ENCODE data around the gene ZMYND10.

ZMYND10 gene

DNA sequence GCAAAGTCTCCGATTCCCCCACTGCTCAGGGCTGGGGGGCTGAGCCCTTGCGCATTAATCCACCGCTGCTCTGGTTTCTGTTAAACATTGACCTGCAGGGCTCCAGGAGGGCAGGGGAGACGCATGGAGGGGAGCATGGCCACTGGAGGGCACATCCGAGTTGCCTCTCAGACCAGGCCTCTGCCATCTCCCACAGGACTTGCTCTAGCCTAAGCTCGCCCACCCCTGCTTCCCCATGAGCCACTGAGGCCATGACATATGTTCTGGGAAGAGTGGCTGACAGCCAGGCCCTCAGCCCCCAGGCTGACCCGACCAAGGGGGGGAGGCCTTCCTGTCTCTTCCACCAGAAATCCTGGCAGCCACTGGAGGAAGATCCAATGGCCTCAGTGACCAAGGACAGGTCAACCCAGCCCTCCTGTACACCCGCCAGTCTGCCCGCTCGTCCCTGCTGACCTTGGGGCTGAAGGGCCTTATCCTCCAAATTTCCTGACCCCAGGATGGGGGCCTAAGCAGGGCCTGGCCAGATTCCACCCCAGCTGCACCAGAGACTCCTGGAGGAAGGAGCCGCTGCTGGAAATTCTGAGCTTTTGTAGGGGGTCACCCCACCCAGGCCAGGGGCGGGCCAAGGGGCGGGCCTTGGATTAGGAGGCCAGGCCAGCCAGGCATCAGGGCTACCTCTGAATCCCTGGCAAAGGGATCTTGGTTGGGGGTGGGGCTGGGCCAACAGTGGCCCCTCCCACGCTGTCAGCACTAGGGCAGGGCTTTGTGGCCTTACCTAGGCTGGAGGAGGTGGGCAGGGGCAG lies 42.3 kb downstream of the ZMYND10 start, which contains the start of gene HYAL1:
HYAL1 (minus strand) TSS at position 562 of the 803 bp plus-strand sequence. CDS start 618 bp downstream, outside the sequence.
- DNase-seq (ENCODE audit: low spot score): peak; percentile 66

- no peak for DNase-seq (ENCODE audit: low spot score)
Measured at GRCh38 chr3:50302095-50303012, 43.2 kb downstream of the ZMYND10 start.

DNA sequence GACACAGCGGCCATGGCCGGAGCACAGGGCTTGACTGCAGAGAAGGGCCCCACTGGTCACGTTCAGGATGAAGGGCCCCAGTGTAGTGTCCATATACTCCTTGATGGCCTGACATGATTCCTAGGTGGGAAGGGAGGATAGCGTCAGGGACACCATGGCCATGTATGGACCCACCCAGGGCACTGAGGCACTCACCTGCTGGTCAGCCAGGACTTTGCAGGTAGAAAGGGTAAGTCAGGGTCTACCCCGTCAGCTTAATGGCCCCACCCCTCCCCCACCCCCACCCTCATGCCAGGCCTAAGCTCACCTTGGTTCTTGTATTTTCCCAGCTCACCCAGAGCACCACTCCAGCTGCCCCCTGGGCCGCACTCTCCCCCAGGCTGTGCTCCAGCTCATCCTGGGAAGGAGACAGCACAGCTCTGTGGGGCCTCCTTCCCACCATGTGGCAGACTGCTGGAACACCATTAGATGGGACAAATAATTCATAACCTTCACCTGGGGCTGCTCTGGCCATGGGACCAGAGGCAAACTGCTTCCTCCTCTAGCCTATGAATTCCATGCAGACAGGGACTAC lies 44.8 kb downstream of the ZMYND10 start:
- DNase-seq (ENCODE audit: low spot score): no peak

GRCh38 chr3:50299929-50300680 lies 45.4 kb downstream of the ZMYND10 start:
- peak; percentile 69 for DNase-seq (ENCODE audit: low spot score)

- no peak for DNase-seq (ENCODE audit: low spot score)
Measured at GRCh38 chr3:50299638-50299928, 45.9 kb downstream of the ZMYND10 start.

DNA sequence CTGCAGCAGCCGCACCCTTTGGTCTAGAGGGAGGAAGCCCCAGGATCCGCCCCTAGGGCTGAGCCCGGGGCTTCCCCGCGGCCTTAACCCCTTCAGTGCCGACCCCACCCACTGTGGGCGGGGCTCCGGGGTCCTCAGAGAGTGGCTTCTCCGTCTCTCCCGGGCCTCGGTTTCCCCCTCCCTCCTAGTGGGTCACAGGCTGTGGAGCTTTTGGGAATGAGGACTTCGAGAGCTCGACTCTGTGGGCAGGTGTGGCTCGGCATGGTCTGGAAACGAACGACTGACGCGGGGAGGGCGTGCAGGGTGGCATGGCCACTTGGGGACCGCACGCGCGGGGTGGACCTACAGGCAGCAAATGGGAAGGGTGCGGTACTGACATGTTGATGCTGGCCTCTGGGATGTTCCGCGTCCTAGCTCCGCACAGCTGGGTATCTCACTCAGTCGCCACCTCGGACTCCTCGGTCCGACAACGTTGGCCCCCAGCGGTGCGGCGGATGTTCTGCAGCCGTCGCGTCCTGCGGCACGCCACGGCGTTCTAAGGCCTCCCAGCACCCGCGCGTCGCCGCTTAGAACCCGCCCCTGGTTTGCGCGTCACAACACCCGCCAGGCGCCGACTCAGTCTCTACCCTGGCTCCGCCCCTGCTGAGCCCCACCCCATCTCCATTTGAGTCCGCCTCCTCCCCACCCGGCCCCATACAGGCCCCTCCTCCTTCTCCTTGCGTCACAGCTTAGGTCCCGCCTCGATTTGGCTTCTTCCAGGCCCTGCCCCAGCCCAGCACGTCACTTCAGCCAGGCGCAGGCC lies 46.5 kb downstream of the ZMYND10 start, which contains the start of the genes HYAL3 and NAA80:
HYAL3 (minus strand) TSS at position 570 of the 802 bp plus-strand sequence. CDS start 3,803 bp downstream, outside the sequence.
NAA80 (minus strand) TSS at position 570 of the 802 bp plus-strand sequence. CDS start 1,942 bp downstream, outside the sequence.
- DNase-seq (ENCODE audit: low spot score): peak; percentile 100

GRCh38 chr3:50297896-50298725 lies 47.4 kb downstream of the ZMYND10 start:
- peak; percentile 46 for DNase-seq (ENCODE audit: low spot score)

DNA sequence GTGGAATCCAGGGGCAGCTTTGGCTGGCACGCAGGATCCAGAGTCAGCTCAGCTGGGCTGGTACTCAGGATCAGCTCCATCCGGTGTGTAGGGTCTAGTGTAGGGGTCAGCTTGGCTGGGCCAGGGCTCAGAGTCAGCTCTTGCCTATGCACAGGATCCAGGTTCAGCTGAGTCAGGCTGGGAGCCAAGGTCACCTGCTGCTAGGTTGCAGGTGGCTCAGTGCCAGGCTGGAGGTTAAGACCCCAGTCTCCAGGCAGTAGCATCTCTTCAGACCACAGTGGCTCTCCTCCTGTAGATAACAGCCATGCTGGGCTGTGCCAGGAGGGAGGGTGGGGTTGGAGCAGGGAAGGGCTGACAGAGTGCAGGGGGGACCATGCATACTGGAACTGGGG lies 48.2 kb downstream of the ZMYND10 start:
- no peak for DNase-seq (ENCODE audit: low spot score)

DNA sequence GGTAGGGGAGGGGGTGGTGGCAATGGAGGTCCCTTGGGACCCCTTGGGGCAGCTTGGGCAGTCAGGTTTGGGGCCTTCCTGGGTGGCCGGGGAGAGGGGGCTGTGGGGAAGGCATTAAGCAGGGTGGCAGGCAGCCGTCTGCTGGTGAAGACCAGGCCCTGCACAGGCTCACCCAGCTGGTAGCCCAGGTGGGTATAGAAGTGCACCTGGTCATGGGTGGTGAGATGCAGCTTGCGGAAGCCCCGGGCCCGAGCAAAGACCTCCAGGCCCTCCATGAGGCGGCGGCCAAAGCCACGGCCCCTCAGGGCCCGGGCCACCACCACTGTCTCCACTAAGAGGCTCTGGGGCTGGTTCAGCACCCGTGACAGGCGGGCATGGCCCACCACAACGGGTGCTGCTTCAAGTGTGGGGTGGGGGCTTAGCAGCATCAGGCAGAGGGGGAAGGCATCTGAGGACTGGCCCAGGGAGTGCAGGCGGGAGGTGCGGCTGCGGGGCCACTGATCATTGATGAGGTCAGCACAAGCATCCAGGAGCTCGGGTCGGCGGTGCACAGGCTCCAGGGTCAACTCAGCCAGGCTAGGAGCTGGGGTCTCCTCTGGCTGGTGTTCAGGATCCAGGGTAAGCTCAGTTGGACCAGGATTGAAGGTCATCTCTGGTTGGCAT lies 48.7 kb downstream of the ZMYND10 start:
- DNase-seq (ENCODE audit: low spot score): no peak

- DNase-seq (ENCODE audit: low spot score): no peak
Measured at GRCh38 chr3:50295553-50296431, 49.7 kb downstream of the ZMYND10 start.

- DNase-seq (ENCODE audit: low spot score): no peak
Measured at GRCh38 chr3:50294492-50295403, 50.8 kb downstream of the ZMYND10 start.

DNA sequence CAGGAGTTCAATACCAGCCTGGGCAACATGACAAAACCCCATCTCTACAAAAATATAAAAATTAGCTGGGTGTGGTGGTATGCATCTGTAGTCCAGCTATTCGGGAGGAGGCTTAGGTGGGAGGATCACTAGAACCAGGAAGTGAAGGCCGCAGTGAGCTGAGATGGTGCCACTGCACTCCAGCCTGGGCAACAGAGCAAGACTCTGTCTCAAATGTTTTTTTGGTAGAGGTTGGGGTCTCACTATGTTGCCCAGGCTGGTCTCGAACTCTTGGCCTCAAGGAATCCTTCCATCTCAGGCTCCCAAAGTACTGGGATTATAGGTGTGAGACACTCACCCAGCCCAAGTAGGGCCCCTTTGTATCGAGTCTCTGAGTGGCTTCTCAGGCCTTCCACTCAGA lies 51.4 kb downstream of the ZMYND10 start:
- no peak for DNase-seq (ENCODE audit: low spot score)

GRCh38 chr3:50293079-50293801 lies 52.3 kb downstream of the ZMYND10 start:
- DNase-seq (ENCODE audit: low spot score): no peak

DNA sequence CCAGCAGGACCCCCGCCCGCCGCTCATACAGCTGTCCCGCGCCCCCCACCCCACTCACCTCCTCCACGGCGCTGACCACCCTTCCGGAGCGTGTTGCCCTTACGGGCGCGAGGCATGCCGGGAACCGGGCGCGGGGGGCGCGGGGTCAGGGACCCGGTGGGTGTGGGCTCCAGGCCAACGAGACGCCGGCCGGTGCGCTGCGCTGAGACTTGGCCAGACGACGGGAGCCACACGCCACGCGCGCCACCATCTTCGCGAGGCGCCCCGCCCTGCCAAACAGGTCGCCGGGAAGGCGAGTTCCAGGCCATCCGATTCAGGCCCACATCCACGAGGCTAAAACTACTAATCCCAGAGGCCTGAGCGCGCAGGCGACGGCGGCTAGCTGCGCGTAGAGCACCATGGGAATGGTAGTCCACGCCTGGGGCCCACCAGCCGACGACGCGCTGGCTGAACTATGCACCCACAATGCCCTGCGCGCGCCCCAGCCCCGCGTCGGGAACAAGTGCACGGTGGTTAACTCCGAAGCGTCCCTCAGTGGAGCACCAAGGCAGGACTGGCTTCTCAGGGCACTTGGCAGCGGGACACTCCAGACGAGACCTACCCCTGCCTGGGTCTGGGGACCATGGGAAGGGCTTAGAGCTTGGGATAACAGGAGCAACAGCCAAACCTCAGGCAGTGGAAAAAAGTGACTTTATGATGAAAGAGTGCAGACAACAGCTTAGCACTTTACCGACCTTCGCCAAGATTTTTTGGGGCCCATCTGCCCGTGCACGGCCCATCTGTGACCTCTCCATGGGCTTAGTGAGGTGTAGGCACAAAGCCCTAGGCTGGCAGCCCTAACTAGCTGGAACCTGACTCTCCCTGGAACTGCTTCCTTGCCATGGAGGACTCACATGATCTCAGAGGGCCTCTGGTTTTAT lies 53.1 kb downstream of the ZMYND10 start, which contains the start of gene IFRD2:
IFRD2 (minus strand) TSS at position 271 of the 920 bp plus-strand sequence; CDS start at position 116, 155 bp downstream.
- peak; percentile 98 for DNase-seq (ENCODE audit: low spot score)
